NCI-H460 (cell line): ENCODE results near the gene PARD3. TPM values are rescaled to one million over a fixed set of nuclear protein-coding genes. Genes with fewer than 3 reads are reported as not detected.

ENCODE experiments used
- DNase-seq: peaks from one replicate; pipeline ENCODE4 v3.0.0-alpha.2; 2016; ENCODE audit warnings: low read depth; ENCODE audit errors: extremely low read depth
- total RNA-seq: library from RNA; depleted of rRNA; stranded (reverse); fragments of >200 nt; shearing (Covaris generic); gene quantifications from 2 replicates; pipeline ENCODE4 v1.2.3, GENCODE V29; 2014

PARD3 gene
- total RNA-seq, 1 experiment from 2014 or later: 75.1 TPM

GRCh38 chr10:34107626-34108516 lies 707.2 kb downstream of the PARD3 start:
- DNase-seq: no peak

DNA sequence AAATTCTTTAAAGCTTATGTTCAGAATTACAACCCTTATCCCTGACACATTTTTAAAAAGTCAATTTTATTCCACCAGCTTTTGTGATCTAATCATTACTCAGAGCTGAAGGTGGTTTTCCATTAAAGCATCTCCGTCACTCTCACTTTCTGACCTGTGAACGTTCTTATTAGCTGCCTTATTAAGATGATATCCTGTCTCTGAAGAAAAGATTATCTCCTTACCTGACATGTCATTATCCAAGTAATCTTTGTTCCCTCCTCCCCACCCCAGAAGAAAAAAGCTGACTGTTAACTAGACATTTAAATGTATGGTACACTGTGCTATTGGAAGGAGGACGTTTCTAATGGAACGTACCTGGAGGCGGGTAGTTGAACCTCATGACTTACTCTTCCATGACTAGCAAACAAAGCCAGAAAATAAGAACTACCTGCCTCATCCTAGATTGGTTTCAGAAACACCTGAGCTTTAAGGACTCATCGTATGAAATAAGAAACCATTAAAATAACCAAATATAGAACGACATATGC lies 708.7 kb downstream of the PARD3 start:
- no peak for DNase-seq

DNA sequence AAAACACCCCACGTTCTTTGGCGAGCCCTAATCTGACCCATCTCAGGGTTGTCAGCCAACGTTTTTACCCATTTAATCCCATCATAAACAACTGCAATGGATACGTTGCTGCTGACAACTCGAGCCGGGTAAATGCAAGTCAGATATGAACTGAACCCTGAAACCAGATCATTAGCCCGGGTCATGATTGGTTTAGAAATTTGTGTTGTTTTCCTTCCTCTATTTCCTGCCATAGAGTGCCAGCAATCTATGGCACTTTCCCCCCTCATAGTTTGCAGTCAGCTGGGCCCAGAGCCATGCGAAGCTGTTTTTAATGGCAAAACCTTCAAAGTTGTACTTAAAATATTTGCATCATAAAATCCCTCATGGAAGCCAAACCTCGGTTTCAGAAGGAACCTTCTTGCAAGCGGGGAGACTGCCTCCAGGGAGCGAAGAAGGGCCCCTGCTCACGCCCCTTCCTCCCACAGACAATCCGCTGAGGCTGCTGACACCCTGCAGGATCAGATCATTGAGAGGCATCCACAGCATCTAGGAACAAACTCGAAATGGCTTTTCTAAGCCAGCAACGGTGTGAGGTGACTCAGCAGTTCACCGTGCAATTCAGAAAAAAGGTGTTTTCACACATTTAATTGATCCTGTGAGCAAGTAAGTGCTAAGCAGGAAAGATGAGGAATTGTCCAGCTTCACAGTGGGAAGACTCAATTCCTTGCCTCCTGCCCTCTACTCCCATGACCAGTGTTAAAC lies 710.1 kb downstream of the PARD3 start:
- DNase-seq: no peak

GRCh38 chr10:34102893-34103506 lies 712.1 kb downstream of the PARD3 start:
- DNase-seq: no peak

DNA sequence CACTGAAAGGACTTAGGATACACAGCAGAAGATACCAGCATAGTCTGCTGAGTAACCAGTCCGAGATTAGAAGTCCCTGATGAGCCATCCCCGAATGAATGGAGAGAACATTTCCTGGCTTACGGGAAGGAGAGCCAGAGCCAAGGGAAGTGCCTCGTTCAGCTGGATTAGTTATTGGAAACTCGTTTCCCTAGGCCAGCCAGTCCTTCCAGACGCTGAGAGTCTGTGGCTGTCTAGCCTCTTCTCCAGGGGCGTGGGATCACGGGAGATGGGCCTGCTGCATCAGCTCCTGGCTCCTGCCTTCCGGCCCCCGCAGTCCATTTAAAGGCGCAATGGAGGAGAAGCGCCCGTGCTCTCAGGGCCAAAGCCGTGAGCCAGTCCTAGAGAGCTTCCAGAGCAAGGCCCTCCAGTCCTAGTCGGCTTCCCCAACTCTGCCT lies 712.8 kb downstream of the PARD3 start:
- no peak for DNase-seq

DNA sequence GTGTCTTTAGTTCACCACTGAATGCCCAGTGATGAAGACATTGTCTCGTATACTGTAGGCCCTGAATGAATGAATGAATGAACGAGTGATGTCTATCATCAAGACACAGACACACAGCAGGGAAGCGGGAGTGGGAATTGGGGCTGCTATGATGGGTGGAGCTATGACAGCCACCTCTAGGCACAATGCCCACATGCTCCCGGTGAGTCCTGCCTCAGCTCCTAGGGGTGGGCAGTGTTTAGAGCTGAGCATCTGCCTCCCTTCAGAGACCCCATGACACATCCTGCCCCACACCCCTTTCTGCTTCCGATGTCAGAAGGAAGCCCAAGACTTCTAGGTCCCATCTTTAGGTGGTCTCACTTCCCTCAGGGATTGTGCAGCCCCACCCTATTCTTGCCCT lies 714.1 kb downstream of the PARD3 start:
- DNase-seq: no peak

DNA sequence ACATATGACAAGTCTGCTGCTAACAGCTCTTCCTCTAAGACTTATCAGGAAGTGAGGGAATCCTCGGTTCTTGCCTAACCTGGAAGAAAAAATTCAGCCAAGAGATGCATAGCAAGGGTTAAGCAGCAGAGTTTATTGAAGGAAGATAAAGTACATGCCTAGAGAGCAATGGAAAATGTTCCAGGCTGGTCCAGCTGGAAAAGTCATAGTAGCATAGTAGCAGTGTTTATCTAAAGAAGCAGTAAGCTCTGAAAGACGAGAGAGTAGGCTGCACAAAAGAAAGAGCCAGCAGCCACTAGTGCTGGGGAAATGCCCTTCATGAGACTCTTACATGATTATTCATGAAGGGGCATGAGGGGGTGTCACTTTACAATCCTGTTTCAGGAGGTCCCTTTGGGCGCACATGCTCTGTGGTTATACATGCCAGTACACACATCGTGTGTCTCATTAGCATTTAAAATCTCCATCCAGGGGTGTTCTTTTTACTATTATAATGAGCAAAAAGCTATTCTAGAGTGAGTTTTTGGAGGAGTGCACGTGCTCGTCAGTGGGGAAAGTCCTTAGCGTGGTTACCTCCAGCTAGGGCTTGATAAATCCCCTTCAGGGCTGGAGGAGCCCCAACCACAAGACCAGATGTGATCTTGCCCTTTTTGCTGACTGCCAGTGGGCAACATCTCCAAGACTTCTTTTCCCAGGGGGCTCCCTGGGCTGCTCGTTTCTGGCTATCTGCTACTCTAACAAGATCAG lies 716.1 kb downstream of the PARD3 start:
- DNase-seq: no peak

DNA sequence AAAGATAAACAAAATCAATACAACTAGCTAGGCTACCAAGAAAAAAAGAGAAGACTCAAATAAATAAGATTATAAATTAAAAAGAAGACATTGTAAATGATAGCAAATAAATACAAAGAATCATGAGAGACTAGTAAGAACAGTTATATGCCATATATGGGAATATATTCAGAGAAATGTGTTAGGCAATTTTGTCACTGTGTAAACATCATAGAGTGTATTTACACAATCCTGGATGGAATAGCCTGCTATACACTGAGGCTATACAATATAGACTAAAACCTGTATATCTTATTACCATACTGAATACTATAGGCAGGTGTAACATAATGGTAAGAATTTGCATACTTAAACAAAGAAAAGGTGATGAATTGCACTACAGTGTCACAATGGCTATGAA lies 717.4 kb downstream of the PARD3 start:
- DNase-seq: no peak

- DNase-seq: no peak
Observed at GRCh38 chr10:34094961-34095360, 720.1 kb downstream of the PARD3 start.

- no peak for DNase-seq
Observed at GRCh38 chr10:34094146-34094696, 720.9 kb downstream of the PARD3 start.

GRCh38 chr10:34092891-34093290 lies 722.2 kb downstream of the PARD3 start:
- DNase-seq: no peak

DNA sequence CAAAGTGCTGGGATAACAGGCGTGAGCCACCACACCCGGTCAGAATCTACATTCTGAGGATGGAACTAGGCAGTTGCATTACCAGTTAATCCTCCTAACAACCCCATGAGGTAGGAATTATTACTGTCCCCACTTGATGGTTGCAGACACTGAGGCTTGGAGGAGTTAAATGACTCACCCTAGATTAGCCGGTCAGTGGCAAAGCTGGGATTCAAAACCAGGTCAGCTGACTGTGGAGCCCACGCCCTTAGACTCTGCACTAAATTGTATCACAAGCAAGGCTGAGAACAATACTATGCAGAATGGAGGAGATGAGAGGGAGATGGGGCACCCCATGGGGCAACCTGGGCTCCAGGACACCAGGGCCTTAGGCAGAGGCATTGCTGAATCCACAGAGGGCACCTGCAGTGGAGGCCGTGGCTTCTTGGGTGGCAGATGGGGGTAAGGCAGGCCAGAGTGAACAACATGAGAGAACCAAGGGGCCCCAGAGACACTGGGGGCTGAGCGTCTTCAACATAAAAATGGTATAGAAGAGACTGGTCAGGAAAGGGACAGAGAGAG lies 723.4 kb downstream of the PARD3 start:
- DNase-seq: no peak

DNA sequence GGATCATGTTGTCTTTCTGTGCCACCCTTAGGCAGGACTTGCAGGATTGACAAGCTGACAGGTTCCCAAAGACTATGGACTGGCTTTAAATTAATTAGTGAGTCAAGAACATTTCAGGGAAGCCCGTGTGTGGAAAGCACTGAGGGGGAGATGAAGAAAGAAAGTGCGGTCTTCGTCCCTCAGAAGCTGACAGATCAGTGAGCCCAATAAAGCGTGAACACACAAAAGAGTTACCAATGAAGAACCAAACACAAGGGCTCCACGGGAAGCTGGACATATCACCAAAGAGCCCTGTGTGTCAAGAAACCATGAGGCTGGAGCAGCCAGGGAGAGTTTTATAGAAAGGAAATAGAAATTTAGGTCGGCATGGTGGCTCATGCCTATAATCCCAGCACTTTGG lies 725.8 kb downstream of the PARD3 start:
- no peak for DNase-seq

GRCh38 chr10:34088208-34088794 lies 726.8 kb downstream of the PARD3 start:
- no peak for DNase-seq

GRCh38 chr10:34087095-34087418 lies 728.0 kb downstream of the PARD3 start:
- DNase-seq: no peak

DNA sequence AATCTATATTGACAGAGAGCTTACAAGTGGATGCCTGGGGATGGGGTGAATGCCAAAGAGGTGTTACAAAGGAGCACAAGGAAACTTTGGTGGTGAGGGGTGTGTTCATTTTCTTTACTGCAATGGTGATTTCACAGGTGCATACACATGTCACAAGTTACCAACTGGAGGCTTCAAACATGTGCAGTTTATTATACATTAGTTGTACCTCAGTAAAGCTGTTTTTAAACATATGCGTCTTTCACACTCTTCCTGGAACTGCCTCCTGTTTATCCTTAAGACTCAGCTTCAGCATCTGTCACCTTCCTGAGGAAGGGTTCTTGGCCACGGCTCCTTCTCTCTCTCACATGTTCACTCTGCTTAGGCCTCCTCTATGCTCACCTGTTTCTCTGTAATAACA lies 731.5 kb downstream of the PARD3 start:
- DNase-seq: no peak

DNA sequence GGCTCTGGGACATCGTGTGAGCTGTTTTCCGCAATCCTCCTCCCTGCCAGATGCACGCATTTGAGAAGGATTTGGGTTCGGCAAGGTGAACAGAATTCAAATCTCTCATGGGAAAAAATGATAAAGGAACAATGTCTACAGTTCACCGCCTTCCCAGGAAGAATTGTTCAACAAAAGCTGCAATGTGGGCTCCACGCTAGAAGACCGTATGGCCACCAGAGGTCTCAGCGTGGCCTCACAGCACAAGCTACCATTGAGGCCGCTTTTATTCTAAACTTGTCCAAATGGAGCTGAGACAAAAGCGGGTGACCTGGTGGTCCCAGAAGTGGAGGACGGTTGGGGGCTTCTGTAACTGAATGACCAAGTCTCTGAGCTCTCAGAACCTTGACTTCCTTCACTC lies 733.1 kb downstream of the PARD3 start:
- DNase-seq: no peak

GRCh38 chr10:34081347-34081743 lies 733.8 kb downstream of the PARD3 start:
- no peak for DNase-seq

DNA sequence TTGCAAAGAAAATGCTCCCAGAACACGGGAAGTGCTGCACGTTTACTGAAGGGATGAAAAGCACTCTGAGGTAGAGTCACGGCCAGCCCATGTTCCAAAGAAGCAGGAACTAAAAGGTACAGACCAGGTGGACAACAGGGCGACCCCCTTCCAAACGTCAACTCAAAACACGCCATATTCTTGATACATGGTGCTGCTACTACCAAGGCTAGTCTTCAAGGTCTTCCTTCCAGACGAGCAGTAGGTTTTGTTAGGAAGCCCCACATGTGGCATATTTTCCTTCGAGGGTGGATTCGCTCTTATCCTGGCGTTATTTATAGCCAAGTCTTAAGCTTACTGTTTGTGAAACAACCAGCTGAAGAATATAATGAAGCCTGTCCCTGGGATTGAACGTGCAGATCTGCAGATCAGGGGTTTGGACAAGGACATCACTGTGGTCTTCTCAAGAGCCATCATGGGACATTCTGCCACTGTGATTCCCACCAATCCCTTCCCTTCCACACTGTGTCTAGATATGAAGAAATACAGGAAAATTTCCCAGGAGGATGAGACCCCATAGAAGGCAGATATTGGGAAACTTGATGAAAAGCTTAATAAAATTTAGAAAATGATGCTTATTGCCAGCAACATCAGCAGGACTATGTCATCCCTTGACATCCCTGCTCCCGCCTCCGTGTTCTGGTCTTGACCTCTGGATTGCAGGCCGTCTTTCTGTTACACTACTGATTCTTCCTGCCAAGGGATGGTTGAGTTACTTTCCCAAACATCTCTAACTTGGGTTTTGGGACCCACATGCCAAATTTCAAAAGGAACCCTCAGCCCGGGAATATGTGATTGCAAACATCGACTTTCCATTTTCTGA lies 734.4 kb downstream of the PARD3 start:
- DNase-seq: no peak
